GM18502 (cell line): ENCODE measurements around the gene GCC2.
"Not testable (repeated sequence)": the region's sequence is repeated elsewhere in the genome, so short reads cannot be mapped to it uniquely, and the experiment has no call there.

Experiments used
- ATAC-seq: cut with Tn5 transposase; IDR thresholded peaks from one replicate; pipeline ENCODE4 v1.9.1; 2021; ENCODE audit warnings: mild to moderate bottlenecking; ENCODE audit not compliant: unreplicated experiment, poor library complexity

GCC2 gene

DNA sequence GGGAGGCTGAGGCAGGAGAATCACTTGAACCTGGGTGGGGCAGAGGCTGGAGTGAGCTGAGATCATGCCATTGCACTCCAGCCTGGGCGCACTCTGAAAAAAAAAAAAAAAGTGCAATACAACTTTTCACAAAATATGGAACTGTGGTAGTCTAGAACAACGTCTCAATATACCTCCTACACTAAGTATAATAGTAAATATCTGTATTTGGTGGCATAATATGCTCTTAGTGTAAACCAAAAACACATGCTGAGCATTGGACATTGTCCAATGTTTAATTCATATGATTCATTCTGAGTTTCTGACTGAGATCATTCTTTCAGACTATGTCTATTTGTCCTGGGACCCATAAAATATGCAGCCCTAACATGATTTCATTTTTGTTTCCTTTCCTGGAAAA, 65.5 kb downstream of the GCC2 start:
- ATAC-seq = not testable (repeated sequence)

DNA sequence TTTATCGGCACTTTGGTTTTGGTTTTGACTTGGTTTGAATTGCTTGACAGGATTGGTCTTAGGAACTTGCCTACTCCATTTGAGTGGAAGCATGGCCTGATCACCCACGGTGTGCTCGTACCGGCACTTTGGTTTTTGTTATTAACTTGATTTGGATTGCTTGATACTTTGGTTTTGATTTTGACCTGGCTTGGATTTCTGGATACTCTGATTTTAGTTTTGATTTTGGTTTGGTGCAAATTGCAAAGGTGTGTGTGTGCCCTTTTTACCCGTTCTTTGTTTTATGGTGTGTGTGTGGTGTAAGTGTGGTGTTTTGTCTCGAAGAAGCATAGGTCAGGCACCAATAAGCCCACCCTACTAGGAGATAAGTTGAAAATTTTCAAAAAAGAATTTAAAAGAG, 75.7 kb downstream of the GCC2 start:
- ATAC-seq = not testable (repeated sequence)

GRCh38 chr2:108525258-108525657, 76.3 kb downstream of the GCC2 start:
- ATAC-seq = not testable (repeated sequence)

DNA sequence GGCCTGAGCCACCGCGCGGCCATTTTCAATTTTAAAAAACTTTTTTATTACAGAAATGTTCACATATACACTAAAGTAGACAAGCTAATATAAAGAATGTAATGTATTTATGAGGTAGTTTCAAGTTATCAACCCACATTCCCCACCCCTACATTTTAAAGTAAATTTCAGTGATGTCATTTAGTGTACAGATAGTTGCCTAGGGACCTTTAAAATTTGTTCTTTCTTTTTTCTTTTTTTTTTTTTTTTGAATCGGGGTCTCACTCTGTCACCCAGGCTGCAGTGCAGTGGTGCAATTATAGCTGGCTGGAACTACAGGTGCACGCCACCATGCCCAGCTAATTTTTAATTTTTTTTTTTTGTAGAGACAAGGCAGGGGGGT, 82.7 kb downstream of the GCC2 start:
- ATAC-seq = no peak

DNA sequence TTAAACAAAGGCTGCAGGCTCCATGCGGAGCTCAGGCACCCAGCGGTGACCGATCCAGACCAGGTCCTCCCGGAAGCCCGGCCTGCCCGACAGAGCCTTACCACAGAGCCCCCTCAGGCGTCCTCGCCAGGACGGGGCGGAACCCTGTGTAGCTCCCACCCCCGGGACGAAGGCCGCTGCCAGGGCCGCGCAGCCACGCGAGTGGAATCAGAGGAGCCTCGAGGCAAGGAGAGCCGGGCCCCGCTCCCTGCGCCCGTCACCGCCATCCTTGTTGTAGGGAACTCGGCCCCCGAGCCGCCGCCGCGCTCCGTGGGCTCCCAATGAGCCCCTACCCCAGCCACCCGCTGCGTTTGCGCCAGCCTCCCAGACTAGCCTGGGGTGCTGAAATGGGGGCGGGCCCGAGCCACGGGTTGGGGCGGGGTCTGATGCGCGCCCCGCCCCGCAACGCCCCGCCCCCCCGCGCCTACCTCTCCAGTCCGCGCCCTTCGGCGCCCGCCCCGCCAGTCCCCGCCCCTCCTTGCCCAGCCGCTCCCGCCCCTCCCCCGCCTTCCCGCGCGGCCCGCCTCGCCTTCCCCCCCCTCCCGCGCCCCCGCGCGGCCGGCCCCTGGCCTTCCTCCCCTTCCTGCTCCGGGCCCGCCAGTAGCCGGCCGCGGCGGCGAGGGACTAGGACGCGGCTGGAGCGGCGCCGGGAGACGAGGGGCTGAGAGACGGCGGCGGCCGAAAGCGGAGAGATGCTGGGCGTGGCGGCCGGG, 85.0 kb downstream of the GCC2 start, which contains the start of gene LIMS1:
Gene LIMS1 (plus strand): TSS at position 639 of the 752 bp plus-strand sequence. CDS start 93 bp downstream, at position 732.
- ATAC-seq = peak; percentile 87

DNA sequence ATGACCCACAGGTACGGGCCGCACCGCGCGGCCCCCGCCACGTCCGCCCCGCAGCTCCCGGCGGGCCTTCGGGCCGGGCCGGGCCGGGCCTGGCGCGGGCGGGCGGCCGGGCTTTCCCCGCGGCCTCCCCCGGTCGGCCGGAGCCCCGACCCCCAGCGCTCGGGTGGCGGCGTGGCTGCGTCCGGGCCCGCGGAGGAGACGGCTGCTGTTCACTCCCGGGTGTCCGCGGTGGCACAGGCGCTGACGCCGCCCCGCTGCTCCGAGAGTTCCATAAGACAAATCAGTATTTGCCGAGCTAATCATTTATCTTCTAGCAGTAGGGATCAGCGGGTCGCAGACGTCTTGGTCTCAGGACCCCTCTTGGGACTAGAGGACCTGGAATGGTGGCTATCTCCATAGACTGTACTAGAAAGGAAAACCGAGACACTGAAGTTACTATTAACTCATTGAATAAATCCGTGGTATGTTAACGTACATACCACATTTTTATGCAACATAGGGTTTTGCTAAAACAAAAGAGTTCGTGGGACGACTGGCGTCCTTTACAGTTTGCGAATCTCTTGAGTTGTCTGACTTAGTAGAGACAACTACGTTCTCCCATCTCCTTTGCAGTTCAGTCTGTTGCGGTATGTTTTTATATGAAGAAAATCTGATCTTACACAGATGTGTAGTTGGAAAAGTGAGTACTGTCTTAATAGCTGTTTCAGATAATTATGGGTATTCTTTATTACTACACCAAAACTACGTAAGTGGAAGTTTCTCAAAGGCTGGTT, 85.8 kb downstream of the GCC2 start:
- peak; percentile 42 for ATAC-seq

- ATAC-seq = no peak
These were observed 86.3 kb downstream of the GCC2 start for GRCh38 chr2:108535357-108535631.

- ATAC-seq = no peak
These were observed 87.3 kb downstream of the GCC2 start for GRCh38 chr2:108536133-108536780.

- ATAC-seq = no peak
These were observed 87.9 kb downstream of the GCC2 start for GRCh38 chr2:108536911-108537310.

DNA sequence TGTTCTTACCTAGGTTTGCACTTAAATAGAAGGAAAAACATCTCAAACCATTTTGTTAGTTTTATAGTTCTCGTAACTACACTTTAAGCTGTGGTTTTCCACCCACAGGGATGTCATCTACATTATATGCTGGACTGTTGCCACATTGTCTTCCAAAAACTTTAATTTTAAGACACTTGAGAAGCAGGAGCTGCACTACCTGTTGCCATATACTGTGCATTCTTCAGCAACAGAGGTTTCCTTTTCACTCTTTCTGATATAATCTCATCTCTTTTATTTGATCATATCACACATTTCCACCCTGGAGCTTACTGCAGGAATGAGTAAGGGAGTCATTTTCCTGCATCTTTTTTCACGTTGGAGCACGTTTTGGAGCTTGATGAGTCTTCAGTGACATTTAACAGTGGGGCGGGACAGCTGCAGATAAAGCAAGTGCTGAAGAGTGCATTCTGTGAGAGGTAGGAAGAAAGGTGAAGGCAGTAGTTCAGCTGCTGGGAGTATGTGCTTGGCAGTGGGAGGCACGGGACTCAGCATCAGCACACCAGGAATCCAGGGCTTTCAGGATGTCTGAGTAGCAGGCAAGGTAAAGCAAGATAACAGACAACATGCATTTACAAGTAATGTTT, 89.1 kb downstream of the GCC2 start:
- ATAC-seq = no peak

DNA sequence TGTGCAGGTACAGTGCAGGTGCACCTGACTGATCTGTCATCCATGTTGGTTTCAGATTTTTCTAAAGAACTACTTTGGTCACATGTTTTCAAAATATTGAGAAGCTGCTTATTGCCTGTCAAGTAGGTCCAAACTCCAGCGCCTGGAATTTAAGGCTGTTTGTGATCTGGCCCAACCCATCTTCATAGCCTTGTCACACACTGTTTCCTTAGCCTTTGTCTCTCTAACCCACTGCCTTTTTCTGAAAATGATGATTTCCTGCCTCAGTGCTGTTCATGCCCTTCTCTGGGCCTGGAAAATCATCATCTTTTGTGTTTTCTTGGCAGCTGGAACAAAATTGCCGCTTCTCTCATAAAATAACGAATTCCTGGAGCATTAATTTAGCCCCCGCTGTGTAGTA, 92.4 kb downstream of the GCC2 start:
- ATAC-seq = no peak

DNA sequence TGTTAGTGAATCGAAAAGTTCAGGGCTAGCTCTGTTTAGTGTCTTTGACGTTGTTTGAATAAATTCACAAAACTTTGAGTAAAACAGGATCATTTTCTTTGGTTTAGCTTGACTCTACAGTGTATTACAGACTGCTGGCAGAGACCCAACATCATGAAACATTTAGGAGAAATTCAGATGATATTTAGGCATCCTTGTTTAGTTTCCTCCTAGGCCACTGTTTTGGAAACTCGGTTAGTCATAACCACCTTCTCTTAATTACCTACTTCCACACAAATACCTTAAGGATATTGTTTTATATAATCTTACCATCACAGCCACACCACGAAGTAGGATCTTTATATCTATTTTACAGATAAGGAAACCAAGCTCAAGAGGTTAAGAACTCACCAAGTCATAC, 93.1 kb downstream of the GCC2 start:
- ATAC-seq = no peak

DNA sequence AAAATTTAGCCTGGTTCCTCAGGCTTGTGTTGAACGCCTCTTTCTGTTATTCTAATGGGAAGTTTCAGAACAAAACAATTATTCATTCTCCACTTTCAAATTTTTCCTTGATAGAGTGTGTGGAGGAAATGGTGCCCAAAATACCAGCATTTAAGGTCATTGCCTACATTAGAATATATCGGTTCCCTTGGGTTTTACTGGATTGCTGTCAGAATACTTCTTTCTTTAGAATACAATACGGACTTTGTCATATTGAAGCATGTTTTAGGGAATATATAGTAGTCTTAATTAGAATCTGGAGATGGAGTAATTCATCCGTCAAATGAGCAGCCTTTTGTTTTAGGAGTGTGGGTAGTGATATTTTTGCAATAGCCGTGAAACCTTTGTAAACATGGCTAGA, 98.6 kb downstream of the GCC2 start:
- ATAC-seq = no peak

DNA sequence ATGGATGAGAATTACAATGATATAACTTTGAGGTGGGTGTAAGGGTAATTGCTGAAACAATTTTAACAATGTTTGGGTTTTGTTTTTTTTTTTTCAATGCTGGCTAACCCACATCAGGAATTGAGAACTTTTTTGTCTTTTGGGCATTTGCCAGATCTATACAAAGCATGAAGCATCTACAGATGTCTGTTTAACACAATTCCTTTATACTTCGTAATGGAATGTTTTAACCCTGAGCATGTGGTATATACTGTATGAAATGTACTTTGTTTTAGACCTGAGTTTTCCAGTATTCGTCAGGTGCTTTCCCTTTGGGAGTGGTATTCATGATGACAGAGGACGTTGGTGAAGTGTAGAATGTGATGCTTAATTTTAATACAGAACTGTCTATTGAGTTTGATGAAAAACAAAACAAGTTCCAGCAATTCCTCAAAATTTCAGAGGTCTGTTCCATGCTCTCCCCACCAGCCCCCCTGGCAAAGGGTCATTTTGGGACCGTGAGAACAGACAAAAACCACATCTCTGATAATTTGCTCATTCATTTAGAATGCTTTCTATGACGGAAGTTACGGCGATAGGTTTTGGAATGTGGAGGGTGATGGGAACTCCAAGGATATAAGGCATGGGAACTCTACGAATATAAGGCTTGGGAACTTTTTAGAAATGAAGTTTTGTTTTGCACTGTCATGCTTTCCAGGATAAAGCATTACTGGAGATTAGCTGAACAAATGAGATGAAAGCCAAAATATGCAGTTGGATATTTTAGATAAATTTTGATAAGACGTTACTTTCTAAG, 99.4 kb downstream of the GCC2 start:
- ATAC-seq = no peak

GRCh38 chr2:108552566-108552965, 103.6 kb downstream of the GCC2 start:
- ATAC-seq = no peak

DNA sequence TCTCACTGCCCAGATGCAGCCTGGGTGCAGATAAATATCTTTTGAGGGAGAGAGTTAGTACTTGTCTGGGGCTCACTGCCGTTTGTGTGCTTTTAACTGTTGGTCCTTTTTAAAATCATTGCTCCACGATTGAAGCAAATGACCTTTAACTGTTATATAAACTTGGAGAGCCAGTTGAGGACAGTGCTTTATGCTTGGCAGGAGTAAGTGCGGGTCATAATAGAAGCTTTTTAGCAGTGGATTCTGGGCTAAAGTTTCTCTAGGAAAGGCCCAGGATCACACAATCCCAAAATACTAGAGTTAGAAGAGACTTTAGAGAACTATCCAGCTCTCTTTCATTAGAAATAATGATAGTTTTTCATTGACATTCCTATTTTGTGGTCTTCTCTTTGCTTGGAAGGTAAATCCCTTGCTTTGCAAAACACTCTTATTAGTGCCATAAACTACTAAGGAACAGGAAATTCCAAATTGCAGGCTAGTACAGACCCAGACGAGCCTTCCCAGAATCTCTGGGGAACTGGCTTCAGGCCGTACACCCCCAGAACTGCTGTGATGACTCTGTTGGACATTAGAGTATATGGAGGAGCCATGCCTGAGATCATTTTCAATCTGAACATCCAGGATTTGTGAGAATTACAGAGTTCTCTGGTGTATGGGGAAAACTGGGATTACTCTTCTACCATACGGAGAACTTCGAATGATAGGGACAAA, 104.4 kb downstream of the GCC2 start:
- ATAC-seq = no peak

DNA sequence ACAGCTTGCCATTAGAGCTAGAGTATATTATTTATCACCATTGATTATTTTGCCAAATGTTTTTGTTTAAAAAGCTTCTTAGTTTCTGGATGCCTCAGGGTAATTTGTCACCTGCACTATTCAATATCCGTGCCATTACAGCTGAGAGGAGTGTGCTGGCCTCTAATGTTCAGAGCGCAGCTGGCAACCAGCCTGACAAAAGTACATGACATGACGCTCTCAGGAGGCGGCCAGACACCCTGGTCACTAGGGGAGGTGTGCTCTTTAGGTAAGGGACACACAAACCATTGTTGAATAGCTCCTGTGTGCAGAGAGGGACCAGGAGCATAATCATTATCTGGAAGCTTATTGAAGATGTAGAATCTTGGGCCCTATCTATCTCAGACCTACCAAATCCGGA, 105.5 kb downstream of the GCC2 start:
- no peak for ATAC-seq

GRCh38 chr2:108555572-108555971, 106.6 kb downstream of the GCC2 start:
- no peak for ATAC-seq

DNA sequence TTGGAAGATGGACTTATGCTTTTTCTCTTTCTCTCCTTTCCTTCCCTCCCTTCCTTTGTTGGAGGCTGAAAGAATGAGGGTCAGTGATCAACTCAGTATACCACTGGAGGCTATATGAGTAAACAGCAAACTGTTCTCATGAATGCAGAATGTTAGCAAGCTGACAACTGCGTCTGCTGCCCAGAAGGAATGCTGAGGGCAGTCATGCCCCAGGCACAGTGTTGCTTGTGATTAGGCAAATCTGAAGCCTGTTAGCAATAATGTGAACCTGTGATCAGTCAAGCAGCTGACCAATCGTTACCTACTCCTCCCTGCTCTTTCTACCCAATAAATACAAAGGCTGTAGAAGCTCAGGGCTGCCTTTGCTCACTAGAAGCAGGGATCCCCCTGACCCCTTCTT, 107.6 kb downstream of the GCC2 start:
- ATAC-seq = not testable (repeated sequence)
